Spleen (tissue), 11 donors: ENCODE data around the gene ZNF362. TPM values are rescaled to one million over a fixed set of nuclear protein-coding genes. Genes with fewer than 3 reads are reported as not detected.

Experiments
- DNase-seq: peaks from one replicate; pipeline ENCODE4 v3.0.0-alpha.2; 2020
- H3K27ac ChIP-seq, 8 donors: fragments of 200-600 bp; sonication (generic) in 7 of 8; 1 replicate in 4 of 8; 2 replicates in 4 of 8; pipeline versions ENCODE4 v1.5.0 to v1.8.0; 2016 to 2021; ENCODE audit warnings: inconsistent platforms in 4 of 8, mild to moderate bottlenecking in 4 of 8, moderate library complexity in 1 of 8
- H3K27me3 ChIP-seq, 7 donors: fragments of 200-600 bp; sonication (generic) in 6 of 7; replicated peaks in 1 of 7; 1 replicate in 4 of 7; 2 replicates in 3 of 7; pipeline versions ENCODE4 v1.5.0 to v1.8.0; 2016 to 2021; ENCODE audit warnings: inconsistent platforms in 3 of 7, mild to moderate bottlenecking in 1 of 7
- H3K36me3 ChIP-seq, 6 donors: fragments of 200-600 bp; sonication (generic) in 5 of 6; 1 replicate in 4 of 6; 2 replicates in 2 of 6; pipeline versions ENCODE4 v1.5.0 to v1.8.0; 2016 to 2021; ENCODE audit warnings: inconsistent platforms in 2 of 6
- H3K4me1 ChIP-seq, 6 donors: fragments of 200-600 bp; sonication (generic) in 5 of 6; 1 replicate in 3 of 6; 2 replicates in 3 of 6; pipeline versions ENCODE4 v1.5.0 to v1.8.0; 2016 to 2021; ENCODE audit warnings: inconsistent platforms in 3 of 6
- H3K4me3 ChIP-seq, 8 donors: fragments of 200-600 bp; sonication (generic) in 7 of 8; 1 replicate in 4 of 8; 2 replicates in 4 of 8; pipeline versions ENCODE4 v1.5.0 to v1.8.0; 2016 to 2021; ENCODE audit warnings: inconsistent platforms in 4 of 8, mild to moderate bottlenecking in 4 of 8, moderate library complexity in 2 of 8
- H3K9me3 ChIP-seq, 8 donors: fragments of 200-600 bp; sonication (generic) in 7 of 8; 1 replicate in 4 of 8; 2 replicates in 4 of 8; pipeline versions ENCODE4 v1.5.0 to v1.8.0; 2016 to 2021; ENCODE audit warnings: inconsistent platforms in 4 of 8
- CTCF ChIP-seq, 11 experiments: fragments of 200-600 bp in 7 of 11; fragments of 450-650 bp in 4 of 11; sonication (generic) in 4 of 11; IDR thresholded peaks in 8 of 11; conservative IDR thresholded peaks in 3 of 11; 1 replicate in 7 of 11; 2 replicates in 4 of 11; pipeline versions ENCODE4 v1.4.0 to v1.8.0; 2016 to 2021; ENCODE audit warnings: antibody characterized with exemption in 11 of 11, inconsistent platforms in 4 of 11, mild to moderate bottlenecking in 1 of 11
- POLR2A ChIP-seq, 3 donors: fragments of 450-650 bp; IDR thresholded peaks; one replicate each; pipeline ENCODE4 v1.5.1; 2017; ENCODE audit warnings: antibody characterized with exemption in 3 of 3, mild to moderate bottlenecking in 1 of 3
- POLR2AphosphoS5 ChIP-seq, 3 donors: sonication (generic); formaldehyde crosslinking; IDR thresholded peaks; one replicate each; pipeline ENCODE4 v1.5.1; 2017; ENCODE audit warnings: antibody characterized with exemption in 3 of 3
- WGBS, 5 donors: extraction: QIAGEN DNeasy Blood & Tissue Kit in 3 of 5; methylation state at CpG; one replicate each; pipeline versions ENCODE4 v1.1.5 to v1.1.7; 2013 to 2018; 5-methylcytosine and 5-hydroxymethylcytosine counted together
- intact Hi-C: fragments of 100-400 bp; cut with DNase I; formaldehyde crosslinking; loops from one replicate; pipeline ENCODE4 v1.15.0; 2023; ENCODE audit warnings: low total_unique reads
- polyA plus RNA-seq, 3 donors: library from polyadenylated mRNA; stranded (reverse); fragments of 200-250 nt; gene quantifications; one replicate each; pipeline ENCODE4 v1.2.1, GENCODE V29; 2013
- total RNA-seq, 7 donors: library from RNA; depleted of rRNA in 3 of 7; stranded (reverse); fragments of >200 nt in 3 of 7; fragmentation: NEBNext Ultra II Directional in 4 of 7; extraction: Animal tissue kit (Norgen Biotek cat#: 25700) in 4 of 7; gene quantifications; one replicate each; pipeline versions ENCODE4 v1.1.0 to v1.2.1, GENCODE V29; 2016 to 2021
- donor health status: healthy with polysubstance abuse.
- donor health status: DM: no; HTN: no; CAD: no; lungs with moderate emphysema.
- donor health status: DM: no; HTN: no; CAD: no.
- donor health status: Bipolar disorder and iron deficiency.
- donor health status: healthy.
- donor health status: DM: no; HTN: no; CAD: no.
- donor health status: DM: yes; HTN: yes; CAD: no.

ZNF362 gene
- total and polyA plus RNA-seq, 10 donors, result 8.7 to 47.0 (median 24.8) TPM

GRCh38 chr1:33275706-33276572 lies 19.6 kb downstream of the ZNF362 start:
- WGBS, 5 donors, result 96 to 98% (median 97%) methylated on average over 22 to 45 of the region's 45 CpGs
- H3K27ac ChIP-seq, result peak overlapping the region in 1 of 8 donors; percentile 0

GRCh38 chr1:33276573-33277298 lies 20.4 kb downstream of the ZNF362 start:
- intact Hi-C loops, result no loop called here
- no peaks in the 10 kb centered on the region for H3K9me3 ChIP-seq
- no peak overlapping the region for H3K4me3 ChIP-seq
- peaks cover 2 to 31% (median 19%) of the 10 kb centered on the region in 6 donors for H3K4me1 ChIP-seq
- no peaks in the 10 kb centered on the region for H3K27me3 ChIP-seq
- H3K27ac ChIP-seq, result no peak overlapping the region
- no peak for TF ChIP-seq CTCF (IDR thresholded peaks at IDR 0.05 in 8 of 11, conservative IDR thresholded peaks at IDR 0.05 in 3 of 11)
- no peak for TF ChIP-seq POLR2A (IDR thresholded peaks at IDR 0.05)
- TF ChIP-seq POLR2AphosphoS5 (IDR thresholded peaks at IDR 0.05), result no peak
- no peak for DNase-seq
- H3K36me3 ChIP-seq, result peaks cover 0 to 61% (median 40%) of the 10 kb centered on the region in 6 donors
- 83 to 93% (median 89%) methylated on average over 24 to 30 of the region's 30 CpGs for WGBS, 5 donors

More at GRCh38 chr1:33275706-33276572, 19.6 kb downstream of the ZNF362 start:
- intact Hi-C loops, result no loop called here
- H3K4me3 ChIP-seq, result no peak overlapping the region
- peaks cover 3 to 39% (median 21%) of the 10 kb centered on the region in 6 donors for H3K4me1 ChIP-seq
- TF ChIP-seq POLR2A (IDR thresholded peaks at IDR 0.05), result no peak
- TF ChIP-seq POLR2AphosphoS5 (IDR thresholded peaks at IDR 0.05), result peak in 2 of 3 donors; percentile 15 to 26
- no peaks in the 10 kb centered on the region for H3K9me3 ChIP-seq
- no peak for DNase-seq
- H3K27me3 ChIP-seq, result no peaks in the 10 kb centered on the region
- peaks cover 0 to 61% (median 33%) of the 10 kb centered on the region in 6 donors for H3K36me3 ChIP-seq

GRCh38 chr1:33277488-33278084 lies 21.3 kb downstream of the ZNF362 start:
- no peaks in the 10 kb centered on the region for H3K27me3 ChIP-seq
- TF ChIP-seq CTCF (IDR thresholded peaks at IDR 0.05 in 8 of 11, conservative IDR thresholded peaks at IDR 0.05 in 3 of 11) (no peak), POLR2A (IDR thresholded peaks at IDR 0.05) (no peak), POLR2AphosphoS5 (IDR thresholded peaks at IDR 0.05) (no peak)
- peaks cover 0 to 22% (median 16%) of the 10 kb centered on the region in 6 donors for H3K4me1 ChIP-seq
- intact Hi-C loops, result no loop called here
- 87 to 94% (median 92%) methylated on average over 11 of the region's 11 CpGs for WGBS, 5 donors
- peaks cover 0 to 69% (median 48%) of the 10 kb centered on the region in 6 donors for H3K36me3 ChIP-seq
- DNase-seq, result peak; percentile 21
- no peaks in the 10 kb centered on the region for H3K9me3 ChIP-seq
- H3K27ac ChIP-seq, result no peak overlapping the region
- no peak overlapping the region for H3K4me3 ChIP-seq

GRCh38 chr1:33280091-33280661 lies 23.9 kb downstream of the ZNF362 start:
- intact Hi-C loops, result no loop called here
- Histone ChIP-seq H3K27ac (no peak overlapping the region), H3K27me3 (no peaks in the 10 kb centered on the region), H3K36me3 (peaks cover 0 to 95% (median 64%) of the 10 kb centered on the region in 6 donors), H3K4me1 (no peaks in the 10 kb centered on the region), H3K9me3 (no peaks in the 10 kb centered on the region), H3K4me3 (no peak overlapping the region)
- DNase-seq, result peak; percentile 63
- TF ChIP-seq POLR2AphosphoS5 (IDR thresholded peaks at IDR 0.05), result no peak
- TF ChIP-seq POLR2A (IDR thresholded peaks at IDR 0.05), result no peak
- no peak for TF ChIP-seq CTCF (IDR thresholded peaks at IDR 0.05 in 8 of 11, conservative IDR thresholded peaks at IDR 0.05 in 3 of 11)
- 94 to 98% (median 97%) methylated on average over 28 to 29 of the region's 29 CpGs for WGBS, 5 donors
